Hepatocyte (in vitro differentiated cells): Measurements from ENCODE around the gene TNFSF15.

ENCODE experiments used
- CTCF ChIP-seq: fragments of 200-600 bp; sonication (generic); IDR thresholded peaks from 2 replicates; pipeline ENCODE4 v1.5.1; 2016; ENCODE audit warnings: antibody characterized with exemption, mild to moderate bottlenecking; ENCODE audit not compliant: poor library complexity
- EZH2 ChIP-seq: fragments of 200-600 bp; sonication (generic); IDR thresholded peaks from 2 replicates; pipeline ENCODE4 v1.6.1; 2016; ENCODE audit warnings: antibody characterized with exemption, mild to moderate bottlenecking, borderline replicate concordance

- TF ChIP-seq CTCF (no peak), EZH2 (no peak)
Measured at GRCh38 chr9:114787781-114788498, 17.9 kb downstream of the TNFSF15 start.
